Stimulated activated CD4-positive, alpha-beta T cell treated with anti-CD3 and anti-CD28 coated beads, Interleukin-2, amount 100 ng/mL, for 48 hours (primary cell): Measurements from ENCODE around the gene BCL2.
"Not testable (repeated sequence)": the region's sequence is repeated elsewhere in the genome, so short reads cannot be mapped to it uniquely, and the experiment has no call there.

ENCODE experiments used
- DNase-seq, 2 donors: peaks; one replicate each; pipeline ENCODE4 v3.0.0-alpha.2; 2020

BCL2 gene

DNA sequence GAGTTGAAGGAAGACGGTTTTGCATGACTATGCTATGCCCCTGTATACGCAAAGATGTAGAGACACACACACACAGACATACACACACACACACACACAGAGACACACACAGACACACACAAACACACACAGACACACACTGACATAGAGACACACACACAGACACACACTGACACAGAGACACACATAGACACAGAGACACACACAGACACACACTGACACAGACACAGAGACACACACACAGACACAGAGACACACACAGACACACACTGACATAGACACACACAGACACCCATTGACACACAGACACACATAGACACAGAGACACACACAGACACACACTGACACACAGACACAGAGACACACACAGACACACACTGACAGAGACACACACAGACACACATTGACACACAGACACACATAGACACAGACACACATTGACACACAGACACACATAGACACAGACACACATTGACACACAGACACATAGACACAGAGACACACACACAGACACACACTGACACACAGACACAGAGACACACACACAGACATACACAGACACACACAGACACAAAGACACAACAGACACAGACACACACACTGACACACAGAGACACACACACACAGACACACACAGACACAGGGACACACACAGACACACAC lies 121.3 kb downstream of the BCL2 start:
- no peak for DNase-seq

GRCh38 chr18:63197246-63197869 lies 122.2 kb downstream of the BCL2 start:
- DNase-seq: no peak

DNA sequence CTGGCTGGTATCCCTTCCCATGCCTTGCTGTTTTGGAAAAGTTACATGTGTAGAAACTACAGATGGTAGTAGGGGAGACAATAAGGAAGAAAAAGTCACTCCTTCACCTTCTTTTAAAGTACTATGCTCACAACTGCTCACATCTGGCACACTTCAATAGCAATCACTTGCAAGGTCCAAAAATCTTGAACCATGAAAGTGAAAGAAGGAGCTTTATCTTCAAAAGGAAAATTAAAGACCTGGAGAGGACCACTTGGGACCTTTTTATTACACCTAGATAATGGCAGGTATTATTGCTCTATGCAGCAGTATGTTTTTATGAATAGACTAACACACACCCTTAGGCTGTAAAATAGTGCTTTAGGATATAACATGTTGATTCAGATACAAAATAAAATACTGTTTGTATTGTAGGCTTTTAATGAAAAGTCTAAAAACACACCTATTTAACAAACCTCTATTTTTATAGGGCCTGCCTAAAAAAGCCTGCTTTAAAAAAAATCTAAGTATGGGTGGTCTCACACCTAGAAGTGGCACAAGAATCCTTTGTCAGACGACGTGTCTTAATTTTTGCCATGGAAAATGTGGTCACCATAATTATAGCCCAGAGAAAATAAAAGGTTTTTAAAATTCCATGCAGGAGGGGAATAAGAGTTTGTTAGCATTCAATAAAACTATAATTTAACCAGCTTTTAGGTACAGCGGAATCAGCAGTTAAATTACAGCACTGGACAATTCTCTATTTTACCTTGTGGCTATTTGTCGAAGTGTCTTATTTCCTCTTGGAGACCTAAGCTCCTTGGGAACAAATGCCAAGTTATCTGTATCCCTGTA lies 124.0 kb downstream of the BCL2 start:
- no peak for DNase-seq

- DNase-seq: no peak
Measured at GRCh38 chr18:63192885-63193349, 126.7 kb downstream of the BCL2 start.

DNA sequence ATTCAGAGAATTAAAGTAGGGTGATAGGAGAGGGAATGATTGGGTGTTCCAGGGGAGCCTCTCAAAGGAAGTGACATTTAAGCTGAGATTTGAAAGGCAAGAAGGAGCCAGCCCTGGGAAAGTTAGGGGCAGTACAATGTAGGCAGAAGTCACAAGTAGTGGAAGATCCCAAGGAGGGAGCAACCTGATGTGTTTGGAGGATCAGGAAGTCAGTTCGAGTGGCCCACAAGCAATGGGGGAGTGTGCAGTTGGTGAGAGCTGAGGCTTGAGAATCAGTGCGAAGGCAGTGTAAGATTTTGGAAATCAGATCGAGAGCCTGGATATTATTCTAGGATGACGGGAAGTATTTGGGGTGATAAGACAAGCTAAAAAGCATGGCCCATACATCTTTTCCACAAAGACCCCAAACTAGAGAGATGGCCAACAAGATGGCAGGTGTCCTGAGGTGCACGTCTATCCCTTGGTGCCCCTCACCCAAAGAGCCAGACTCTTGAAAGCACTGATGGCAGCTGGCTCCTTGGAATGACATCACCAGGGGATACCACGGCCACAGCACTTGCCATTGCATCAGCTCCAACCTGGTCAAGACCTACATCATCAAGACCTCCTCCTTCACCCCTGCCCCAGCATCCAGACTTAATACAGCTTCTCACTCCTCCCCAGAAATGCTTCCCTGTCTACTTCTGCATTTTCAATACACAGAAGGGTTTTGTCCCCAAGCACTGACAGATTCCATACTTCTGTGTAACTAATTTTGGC lies 127.3 kb downstream of the BCL2 start:
- DNase-seq: no peak

DNA sequence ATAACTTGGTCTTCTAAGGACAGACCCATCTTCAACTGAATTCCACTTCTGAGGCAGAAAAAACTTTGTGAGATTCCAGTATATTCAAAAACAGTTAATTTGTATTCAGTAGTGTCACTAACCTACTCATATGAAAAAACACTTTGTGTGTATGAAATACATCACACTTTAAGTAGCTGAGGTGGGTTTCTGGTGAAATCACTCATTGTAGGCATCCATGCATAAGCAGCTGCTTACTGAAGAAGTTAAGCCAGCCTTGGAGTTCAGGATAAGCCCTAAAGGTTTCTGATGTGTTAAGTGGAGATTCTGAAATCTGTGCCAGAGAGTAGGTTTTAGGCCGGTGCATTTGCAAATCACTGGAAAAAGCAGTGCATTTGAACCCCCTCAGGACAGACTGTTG lies 128.2 kb downstream of the BCL2 start:
- no peak for DNase-seq

GRCh38 chr18:63190838-63191237 lies 128.7 kb downstream of the BCL2 start:
- DNase-seq: not testable (repeated sequence)

DNA sequence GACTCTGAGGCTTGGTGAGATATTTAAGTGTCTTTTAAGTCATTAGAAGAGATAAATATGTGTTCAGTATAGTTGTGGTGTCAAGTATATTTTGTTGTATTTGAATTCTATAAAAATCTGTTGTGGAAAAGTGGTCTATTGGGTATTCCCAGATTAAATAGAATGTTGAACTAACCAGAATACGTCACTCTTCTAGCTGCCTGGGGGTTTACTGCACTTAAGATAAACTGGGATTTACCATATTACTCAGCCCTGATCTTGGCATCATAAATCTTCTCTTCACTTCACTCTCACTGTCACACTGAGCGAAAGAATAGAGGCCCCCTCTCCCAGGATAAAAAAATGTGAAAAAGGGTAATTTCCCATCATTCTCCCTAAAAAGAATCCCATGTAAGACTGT lies 129.8 kb downstream of the BCL2 start:
- no peak for DNase-seq

GRCh38 chr18:63189041-63189440 lies 130.5 kb downstream of the BCL2 start:
- DNase-seq: no peak

DNA sequence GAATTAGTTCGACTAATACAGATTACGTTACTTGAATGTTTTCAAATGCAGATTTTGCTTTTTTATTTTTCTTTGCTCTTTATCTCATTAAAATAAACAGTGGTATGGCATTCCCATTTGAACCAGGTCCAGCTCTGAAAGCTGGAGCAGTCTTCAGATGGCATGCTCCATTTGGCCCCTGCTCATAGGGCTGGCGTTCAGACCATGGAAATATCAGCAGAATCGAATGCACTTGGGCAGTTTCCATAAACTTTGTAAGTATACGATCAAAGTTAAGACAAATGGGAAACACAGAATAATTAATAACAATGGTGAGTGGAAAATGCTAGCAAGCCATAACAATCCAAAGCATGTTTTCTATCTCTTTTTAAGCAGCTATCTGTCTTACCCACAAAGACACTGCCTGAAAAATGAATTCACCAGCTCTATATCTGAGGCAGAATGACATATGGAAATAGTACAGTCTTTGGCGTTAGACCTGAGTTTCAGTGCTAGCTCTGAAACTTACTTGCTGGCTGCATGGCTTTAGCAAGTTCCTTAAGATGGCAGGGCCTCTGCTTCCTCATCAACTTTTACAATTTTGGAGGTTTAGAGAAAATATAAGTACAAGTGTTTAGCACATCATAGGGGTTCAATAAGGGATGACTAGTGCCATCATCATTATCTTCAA lies 131.6 kb downstream of the BCL2 start:
- DNase-seq: no peak

- no peak for DNase-seq
Measured at GRCh38 chr18:63187223-63187574, 132.4 kb downstream of the BCL2 start.

DNA sequence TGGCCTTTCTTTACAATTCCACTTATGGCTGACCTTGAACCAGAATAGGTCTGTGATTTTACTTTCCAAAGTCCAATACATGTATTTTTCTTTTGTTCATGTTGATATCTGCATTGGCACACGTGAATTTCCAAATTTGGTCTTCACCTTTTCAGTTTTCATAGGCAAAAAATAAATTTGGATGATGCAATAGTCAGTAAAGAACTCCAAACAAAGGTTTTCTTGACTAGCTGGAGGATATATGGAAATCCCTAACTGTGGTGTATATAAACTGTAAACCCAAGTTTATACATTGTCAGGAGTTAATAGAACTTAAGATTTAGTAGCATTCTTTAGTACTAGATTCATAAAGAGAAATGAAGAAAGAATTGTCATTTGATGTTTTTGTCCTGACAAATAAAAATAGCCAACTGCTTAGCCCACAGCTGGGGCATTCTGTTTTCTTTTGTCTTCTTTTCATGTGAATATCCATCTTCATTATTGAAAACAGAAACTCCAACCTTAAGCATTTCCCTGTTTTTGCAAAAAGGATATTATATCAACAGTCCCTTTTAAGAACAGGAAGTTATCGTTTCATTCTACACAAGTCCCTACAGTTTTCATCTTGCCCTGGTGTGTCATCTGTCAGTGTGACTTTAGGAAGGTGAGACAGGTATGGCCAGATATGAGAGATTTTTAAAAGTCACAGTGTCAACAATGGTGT lies 132.9 kb downstream of the BCL2 start:
- DNase-seq: no peak

GRCh38 chr18:63185984-63186383 lies 133.6 kb downstream of the BCL2 start:
- no peak for DNase-seq

- DNase-seq: no peak
Measured at GRCh38 chr18:63183952-63184770, 135.4 kb downstream of the BCL2 start.

- DNase-seq: no peak
Measured at GRCh38 chr18:63183378-63183777, 136.2 kb downstream of the BCL2 start.

GRCh38 chr18:63182861-63183260 lies 136.7 kb downstream of the BCL2 start:
- DNase-seq: no peak

GRCh38 chr18:63182310-63182772 lies 137.2 kb downstream of the BCL2 start:
- DNase-seq: no peak

DNA sequence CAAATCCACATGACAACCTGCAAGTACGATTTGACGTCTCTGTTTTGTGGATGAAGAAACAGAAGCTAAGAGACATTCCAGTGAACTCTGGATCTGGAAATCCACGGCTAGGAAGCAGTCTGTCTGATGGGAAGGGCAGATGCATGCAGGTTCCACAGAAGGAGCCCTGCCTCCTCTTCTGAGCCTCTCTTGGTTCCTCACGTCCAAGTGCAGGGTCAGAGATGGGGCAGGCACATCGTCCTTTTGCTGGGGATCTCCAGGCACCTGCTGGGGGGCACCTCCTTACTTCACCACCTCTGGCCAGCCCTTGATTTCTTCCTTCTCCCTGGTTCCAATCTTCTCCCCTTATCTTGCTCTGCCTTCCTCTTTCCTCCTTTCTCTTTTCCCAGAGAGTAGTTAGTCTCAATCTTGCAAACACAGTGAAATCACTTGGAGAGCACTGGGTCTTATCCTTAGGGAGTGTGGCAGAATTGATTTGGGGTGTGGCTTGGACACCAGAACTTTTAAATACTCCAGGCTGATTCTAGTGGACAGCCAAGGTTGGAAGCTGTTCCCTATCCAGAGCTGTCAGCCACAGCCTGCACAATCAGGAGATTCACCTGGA lies 137.8 kb downstream of the BCL2 start:
- no peak for DNase-seq

DNA sequence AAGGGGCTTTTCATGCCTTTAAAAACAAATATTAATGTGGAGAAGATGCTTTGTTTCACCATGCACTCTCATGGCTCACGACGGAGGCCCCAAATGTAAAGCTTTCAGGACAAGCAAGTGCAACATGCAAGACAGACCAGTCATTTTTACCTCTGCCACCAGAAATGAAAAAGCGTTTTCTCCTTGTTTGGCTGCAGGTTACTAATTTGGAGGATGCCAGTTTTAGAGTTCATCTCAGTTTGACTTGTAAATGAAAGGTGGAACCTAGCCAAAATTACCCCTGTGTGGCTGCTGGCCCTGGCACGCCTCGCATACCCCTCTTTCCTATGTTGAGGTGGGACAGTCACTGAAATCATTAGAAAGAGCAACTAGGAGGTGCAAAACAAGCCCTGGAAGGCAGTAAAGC lies 138.6 kb downstream of the BCL2 start:
- no peak for DNase-seq

DNA sequence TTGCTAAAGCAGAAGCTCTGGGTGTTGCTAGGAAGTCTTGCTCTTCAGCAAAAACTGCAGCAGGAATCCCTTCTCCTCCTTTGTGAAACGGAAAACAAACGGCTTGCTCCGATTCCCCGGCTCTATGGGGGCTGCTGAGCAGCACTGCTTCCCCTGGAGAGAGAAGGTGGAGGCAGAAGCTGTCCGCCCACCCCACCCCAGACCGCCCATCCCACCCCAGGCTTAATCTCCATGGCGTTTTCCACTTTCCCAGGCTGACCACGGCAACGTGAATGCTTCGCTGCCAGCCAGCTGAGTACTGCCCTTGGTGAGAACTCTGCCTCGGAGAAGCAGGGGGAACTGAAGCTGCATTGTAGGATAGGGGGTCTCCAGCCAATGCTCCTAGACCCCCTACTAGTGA lies 139.2 kb downstream of the BCL2 start:
- DNase-seq: no peak

DNA sequence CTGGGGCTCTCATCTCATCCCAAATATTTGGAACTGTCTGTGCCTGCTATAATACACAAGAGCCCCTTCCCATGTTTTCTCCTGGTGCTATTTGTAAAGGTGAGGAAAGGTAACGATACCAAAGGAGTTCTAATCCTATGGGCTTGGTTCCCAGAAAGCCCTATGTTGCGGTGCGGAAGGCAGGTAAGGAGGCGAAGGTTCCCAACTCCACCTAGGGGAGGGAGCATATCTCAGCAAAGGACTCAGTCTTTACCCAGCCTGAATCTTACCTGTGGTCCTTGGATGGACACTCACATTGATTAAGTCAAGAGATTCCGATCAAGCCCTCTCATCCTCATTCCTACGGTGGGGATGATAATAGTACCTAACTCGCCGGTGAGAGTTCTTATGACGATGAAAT lies 140.1 kb downstream of the BCL2 start:
- no peak for DNase-seq
